Ishikawa (cell line): ENCODE results near the gene DNAJB4.

Experiments
- CEBPB ChIP-seq: IDR thresholded peaks from 2 replicates; pipeline ENCODE4 v1.6.1; 2012
- CREB1 ChIP-seq: IDR thresholded peaks from 2 replicates; pipeline ENCODE4 v1.6.1; 2012; ENCODE audit warnings: low read depth
- EGR1 ChIP-seq: IDR thresholded peaks from 2 replicates; pipeline ENCODE4 v1.6.1; 2012
- EP300 ChIP-seq: IDR thresholded peaks from 2 replicates; pipeline ENCODE4 v1.6.1; 2012; ENCODE audit warnings: borderline replicate concordance
- FOXM1 ChIP-seq: IDR thresholded peaks from 2 replicates; pipeline ENCODE4 v1.6.1; 2012; ENCODE audit warnings: low read depth, borderline replicate concordance
- MAX ChIP-seq: IDR thresholded peaks from 2 replicates; pipeline ENCODE4 v1.6.1; 2012
- NFIC ChIP-seq: IDR thresholded peaks from 2 replicates; pipeline ENCODE4 v1.6.1; 2012
- RAD21 ChIP-seq: IDR thresholded peaks from 2 replicates; pipeline ENCODE4 v1.6.1; 2012; ENCODE audit warnings: low read depth
- TAF1 ChIP-seq: IDR thresholded peaks from 2 replicates; pipeline ENCODE4 v1.6.1; 2012; ENCODE audit warnings: low read depth, mild to moderate bottlenecking
- TCF12 ChIP-seq: IDR thresholded peaks from 2 replicates; pipeline ENCODE4 v1.6.1; 2012; ENCODE audit warnings: low read depth
- TEAD4 ChIP-seq: IDR thresholded peaks from 2 replicates; pipeline ENCODE4 v1.6.1; 2012
- YY1 ChIP-seq: IDR thresholded peaks from 2 replicates; pipeline ENCODE4 v1.6.1; 2012; ENCODE audit warnings: low read depth
- ZBTB7A ChIP-seq: IDR thresholded peaks from 2 replicates; pipeline ENCODE4 v1.6.1; 2012; ENCODE audit warnings: low read depth
- TF ChIP-seq, protein P1 (sequence below): IDR thresholded peaks from 2 replicates; pipeline ENCODE4 v1.6.1; 2012; ENCODE audit warnings: low read depth, mild to moderate bottlenecking
- TF ChIP-seq, protein P2 (sequence below): IDR thresholded peaks from 2 replicates; pipeline ENCODE4 v1.6.1; 2012

The DNAJB4 gene

DNA sequence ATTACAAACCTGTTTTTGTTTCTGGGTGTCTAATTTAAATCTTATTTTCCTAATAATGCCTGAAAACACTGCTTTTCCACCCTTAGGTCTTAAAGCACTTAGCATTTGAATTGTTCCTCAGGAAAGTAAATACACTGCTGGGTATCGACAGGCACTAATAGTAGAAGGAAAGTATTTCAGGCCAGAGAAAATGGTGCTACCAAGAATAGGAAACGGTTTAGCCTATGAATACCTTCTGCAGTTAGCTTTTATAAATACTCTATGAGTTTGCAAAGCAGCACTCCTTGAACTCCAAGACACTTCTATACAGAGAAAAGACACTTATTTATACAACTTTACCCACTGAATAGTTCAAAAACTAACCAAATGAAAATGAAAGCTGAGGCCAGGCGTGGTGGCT is 32.7 kb upstream of the DNAJB4 start:
- no peak for TF ChIP-seq CEBPB
- TF ChIP-seq TCF12 = no peak
- TF ChIP-seq EGR1 = no peak
- no peak for TF ChIP-seq FOXM1
- TF ChIP-seq, protein P1, sequence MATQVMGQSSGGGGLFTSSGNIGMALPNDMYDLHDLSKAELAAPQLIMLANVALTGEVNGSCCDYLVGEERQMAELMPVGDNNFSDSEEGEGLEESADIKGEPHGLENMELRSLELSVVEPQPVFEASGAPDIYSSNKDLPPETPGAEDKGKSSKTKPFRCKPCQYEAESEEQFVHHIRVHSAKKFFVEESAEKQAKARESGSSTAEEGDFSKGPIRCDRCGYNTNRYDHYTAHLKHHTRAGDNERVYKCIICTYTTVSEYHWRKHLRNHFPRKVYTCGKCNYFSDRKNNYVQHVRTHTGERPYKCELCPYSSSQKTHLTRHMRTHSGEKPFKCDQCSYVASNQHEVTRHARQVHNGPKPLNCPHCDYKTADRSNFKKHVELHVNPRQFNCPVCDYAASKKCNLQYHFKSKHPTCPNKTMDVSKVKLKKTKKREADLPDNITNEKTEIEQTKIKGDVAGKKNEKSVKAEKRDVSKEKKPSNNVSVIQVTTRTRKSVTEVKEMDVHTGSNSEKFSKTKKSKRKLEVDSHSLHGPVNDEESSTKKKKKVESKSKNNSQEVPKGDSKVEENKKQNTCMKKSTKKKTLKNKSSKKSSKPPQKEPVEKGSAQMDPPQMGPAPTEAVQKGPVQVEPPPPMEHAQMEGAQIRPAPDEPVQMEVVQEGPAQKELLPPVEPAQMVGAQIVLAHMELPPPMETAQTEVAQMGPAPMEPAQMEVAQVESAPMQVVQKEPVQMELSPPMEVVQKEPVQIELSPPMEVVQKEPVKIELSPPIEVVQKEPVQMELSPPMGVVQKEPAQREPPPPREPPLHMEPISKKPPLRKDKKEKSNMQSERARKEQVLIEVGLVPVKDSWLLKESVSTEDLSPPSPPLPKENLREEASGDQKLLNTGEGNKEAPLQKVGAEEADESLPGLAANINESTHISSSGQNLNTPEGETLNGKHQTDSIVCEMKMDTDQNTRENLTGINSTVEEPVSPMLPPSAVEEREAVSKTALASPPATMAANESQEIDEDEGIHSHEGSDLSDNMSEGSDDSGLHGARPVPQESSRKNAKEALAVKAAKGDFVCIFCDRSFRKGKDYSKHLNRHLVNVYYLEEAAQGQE = no peak
- TF ChIP-seq, protein P2, sequence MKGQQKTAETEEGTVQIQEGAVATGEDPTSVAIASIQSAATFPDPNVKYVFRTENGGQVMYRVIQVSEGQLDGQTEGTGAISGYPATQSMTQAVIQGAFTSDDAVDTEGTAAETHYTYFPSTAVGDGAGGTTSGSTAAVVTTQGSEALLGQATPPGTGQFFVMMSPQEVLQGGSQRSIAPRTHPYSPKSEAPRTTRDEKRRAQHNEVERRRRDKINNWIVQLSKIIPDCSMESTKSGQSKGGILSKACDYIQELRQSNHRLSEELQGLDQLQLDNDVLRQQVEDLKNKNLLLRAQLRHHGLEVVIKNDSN = no peak
- TF ChIP-seq ZBTB7A = no peak
- TF ChIP-seq TEAD4 = no peak
- TF ChIP-seq YY1 = no peak
- no peak for TF ChIP-seq RAD21
- TF ChIP-seq EP300 = no peak
- no peak for TF ChIP-seq TAF1
- TF ChIP-seq CREB1 = no peak
- TF ChIP-seq MAX = no peak
- TF ChIP-seq NFIC = no peak

GRCh38 chr1:77975386-77975785 is 29.4 kb upstream of the DNAJB4 start:
- TF ChIP-seq TEAD4 = no peak
- TF ChIP-seq, protein P1 = no peak
- no peak for TF ChIP-seq TCF12
- TF ChIP-seq, protein P2 = no peak
- no peak for TF ChIP-seq RAD21
- no peak for TF ChIP-seq FOXM1
- TF ChIP-seq ZBTB7A = no peak
- TF ChIP-seq TAF1 = no peak
- no peak for TF ChIP-seq EP300
- TF ChIP-seq CEBPB = no peak
- TF ChIP-seq YY1 = no peak
- TF ChIP-seq MAX = no peak

GRCh38 chr1:77975907-77976306 is 28.8 kb upstream of the DNAJB4 start:
- no peak for TF ChIP-seq TAF1
- TF ChIP-seq TEAD4 = no peak
- TF ChIP-seq EP300 = no peak
- no peak for TF ChIP-seq MAX
- no peak for TF ChIP-seq ZBTB7A
- TF ChIP-seq FOXM1 = no peak
- TF ChIP-seq RAD21 = no peak
- TF ChIP-seq, protein P1 = no peak
- no peak for TF ChIP-seq TCF12
- no peak for TF ChIP-seq NFIC
- no peak for TF ChIP-seq CEBPB
- TF ChIP-seq YY1 = no peak
- TF ChIP-seq, protein P2 = no peak
- no peak for TF ChIP-seq EGR1
- TF ChIP-seq CREB1 = no peak
